HEK293 (cell line): Measurements from ENCODE around the gene ZNF22.

Source experiments
- CTCF ChIA-PET: fragments of 350-600 bp; formaldehyde crosslinking; extraction: SDS; loops from one replicate; lab custom pipeline; 2021; ENCODE audit warnings: antibody characterized with exemption; lab: Yijun Ruan, JAX
- POLR2A ChIA-PET: fragments of 300-600 bp; formaldehyde crosslinking; extraction: SDS; loops from one replicate; lab custom pipeline; 2020; ENCODE audit warnings: antibody characterized with exemption, inconsistent platforms; lab: Yijun Ruan, JAX
- H3K27ac ChIP-seq: fragments of 200-500 bp; sonication (Bioruptor generic); 2 replicates; pipeline ENCODE4 v1.5.1; 2014; ENCODE audit warnings: low read depth, low read length, control low read depth, inconsistent platforms; ENCODE audit errors: extremely low read depth
- H3K36me3 ChIP-seq, 2 experiments: fragments of 200-500 bp in 1 of 2; sonication (Bioruptor generic) in 1 of 2; 1 replicate in 1 of 2; 2 replicates in 1 of 2; pipeline ENCODE4 v1.5.1; 2014 to 2017; ENCODE audit warnings: inconsistent platforms in 2 of 2, low read length in 2 of 2; ENCODE audit not compliant: control insufficient read depth in 2 of 2, insufficient read depth in 1 of 2
- H3K4me1 ChIP-seq: fragments of 200-500 bp; sonication (Bioruptor generic); 2 replicates; pipeline ENCODE4 v1.5.1; 2014; ENCODE audit warnings: mild to moderate bottlenecking, low read length, inconsistent platforms; ENCODE audit not compliant: control insufficient read depth, insufficient read depth
- H3K4me3 ChIP-seq: 2 replicates; pipeline ENCODE4 v1.5.1; 2011; ENCODE audit warnings: low read depth, mild to moderate bottlenecking, control low read depth, low read length, moderate library complexity
- H3K9me3 ChIP-seq: fragments of 200-500 bp; sonication (Bioruptor generic); 2 replicates; pipeline ENCODE4 v1.5.1; 2014; ENCODE audit warnings: low read depth, low read length, inconsistent platforms; ENCODE audit not compliant: control insufficient read depth, insufficient read depth
- HOXC10 ChIP-seq: sonication (generic); formaldehyde crosslinking; IDR thresholded peaks from 2 replicates; pipeline ENCODE4 v1.8.1; 2023; ENCODE audit warnings: mild to moderate bottlenecking, missing genetic modification reagents
- KLF16 ChIP-seq: fragments of 450-650 bp; formaldehyde crosslinking; IDR thresholded peaks from 2 replicates; pipeline ENCODE4 v1.5.1; 2017; ENCODE audit warnings: missing biosample characterization, missing genetic modification characterization
- MEIS1 ChIP-seq: sonication (generic); formaldehyde crosslinking; IDR thresholded peaks from 2 replicates; pipeline ENCODE4 v1.8.1; 2022; ENCODE audit warnings: missing genetic modification reagents, mild to moderate bottlenecking, borderline replicate concordance
- MYNN ChIP-seq: fragments of 450-650 bp; formaldehyde crosslinking; IDR thresholded peaks from 2 replicates; pipeline ENCODE4 v1.5.1; 2016; ENCODE audit warnings: missing biosample characterization, missing genetic modification characterization, borderline replicate concordance
- PRDM10 ChIP-seq: fragments of 450-650 bp; formaldehyde crosslinking; IDR thresholded peaks from 2 replicates; pipeline ENCODE4 v1.5.1; 2016; ENCODE audit warnings: missing biosample characterization, missing genetic modification characterization
- YY1 ChIP-seq: fragments of 450-650 bp; formaldehyde crosslinking; IDR thresholded peaks from 2 replicates; pipeline ENCODE4 v1.5.1; 2018; ENCODE audit warnings: missing biosample characterization, missing genetic modification characterization
- YY2 ChIP-seq: fragments of 450-650 bp; formaldehyde crosslinking; IDR thresholded peaks from 2 replicates; pipeline ENCODE4 v1.5.1; 2016; ENCODE audit warnings: missing biosample characterization, missing genetic modification characterization
- ZFP37 ChIP-seq: fragments of 450-650 bp; formaldehyde crosslinking; IDR thresholded peaks from 2 replicates; pipeline ENCODE4 v1.5.1; 2016; ENCODE audit warnings: missing biosample characterization, missing genetic modification characterization
- ZNF10 ChIP-seq: fragments of 450-650 bp; formaldehyde crosslinking; IDR thresholded peaks from 2 replicates; pipeline ENCODE4 v1.5.1; 2017; ENCODE audit warnings: missing biosample characterization, missing genetic modification characterization
- ZNF114 ChIP-seq: fragments of 450-650 bp; formaldehyde crosslinking; IDR thresholded peaks from 2 replicates; pipeline ENCODE4 v1.5.0; 2017; ENCODE audit warnings: missing biosample characterization, missing genetic modification characterization
- ZNF138 ChIP-seq: fragments of 450-650 bp; formaldehyde crosslinking; IDR thresholded peaks from 2 replicates; pipeline ENCODE4 v1.5.1; 2016; ENCODE audit warnings: missing biosample characterization, missing genetic modification characterization, borderline replicate concordance
- ZNF174 ChIP-seq: fragments of 450-650 bp; formaldehyde crosslinking; IDR thresholded peaks from 2 replicates; pipeline ENCODE4 v1.5.0; 2017; ENCODE audit warnings: missing biosample characterization, mild to moderate bottlenecking, missing genetic modification characterization
- ZNF23 ChIP-seq: fragments of 450-650 bp; formaldehyde crosslinking; IDR thresholded peaks from 2 replicates; pipeline ENCODE4 v1.5.1; 2016; ENCODE audit warnings: missing biosample characterization, missing genetic modification characterization, borderline replicate concordance
- ZNF274 ChIP-seq, 2 experiments: fragments of 200-500 bp in 1 of 2; fragments of 450-650 bp in 1 of 2; sonication (Bioruptor generic) in 1 of 2; formaldehyde crosslinking in 1 of 2; IDR thresholded peaks; 2 replicates each; pipeline versions ENCODE4 v1.5.1 to v1.6.1; 2014 to 2016; ENCODE audit warnings: borderline replicate concordance in 1 of 2, inconsistent platforms in 1 of 2, low read length in 1 of 2, missing biosample characterization in 1 of 2, missing genetic modification characterization in 1 of 2
- ZNF473 ChIP-seq: fragments of 450-650 bp; formaldehyde crosslinking; IDR thresholded peaks from 2 replicates; pipeline ENCODE4 v1.5.1; 2017; ENCODE audit warnings: missing biosample characterization, missing genetic modification characterization
- ZNF600 ChIP-seq: fragments of 450-650 bp; formaldehyde crosslinking; IDR thresholded peaks from 2 replicates; pipeline ENCODE4 v1.5.1; 2016; ENCODE audit warnings: missing biosample characterization, missing genetic modification characterization
- TF ChIP-seq, protein P1 (sequence below): fragments of 450-650 bp; formaldehyde crosslinking; IDR thresholded peaks from 2 replicates; pipeline ENCODE4 v1.5.1; 2016; ENCODE audit warnings: missing biosample characterization, missing genetic modification characterization
- TF ChIP-seq, protein P2 (sequence below): fragments of 450-650 bp; formaldehyde crosslinking; IDR thresholded peaks from 2 replicates; pipeline ENCODE4; 2016; ENCODE audit warnings: missing biosample characterization, missing genetic modification characterization
- TF ChIP-seq, protein P3 (sequence below): fragments of 450-650 bp; formaldehyde crosslinking; IDR thresholded peaks from 2 replicates; pipeline ENCODE4 v1.5.1; 2016; ENCODE audit warnings: missing biosample characterization, missing genetic modification characterization

Gene ZNF22

DNA sequence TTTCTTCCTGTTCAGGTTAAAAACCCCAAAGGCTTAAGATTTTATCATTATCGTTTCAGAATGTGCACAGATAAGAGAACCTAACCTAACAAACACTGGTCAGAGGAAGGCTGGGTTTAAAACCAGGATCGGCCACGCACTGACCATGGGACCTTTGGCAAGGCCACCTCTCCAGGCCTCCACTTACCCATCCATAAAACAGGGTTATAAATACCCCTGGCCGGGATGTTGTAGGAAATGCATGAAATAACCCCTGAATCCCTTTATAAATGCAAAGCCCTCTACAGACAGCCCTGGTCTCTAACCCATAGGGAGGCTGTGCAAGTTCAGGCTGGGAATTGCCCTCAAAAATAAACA, 22.5 kb upstream of the ZNF22 start:
- H3K36me3 ChIP-seq, result peaks cover 0 to 5% of the 10 kb centered on the region in 2 experiments; a peak in 1 of 3 replicates
- H3K4me3 ChIP-seq, result peak overlapping the region; percentile 20
- CTCF ChIA-PET, result interaction anchor here (1.5 to 2.4 kb wide), 2 partner anchors 12 to 45 kb away, joined by 5 to 10 read pairs; no protein-coding TSS in a partner anchor
- peaks cover 26% of the 10 kb centered on the region for H3K4me1 ChIP-seq
- H3K9me3 ChIP-seq, result no peaks in the 10 kb centered on the region
- POLR2A ChIA-PET, result interaction anchor here (0.6 to 1.3 kb wide), 9 partner anchors 10 to 1076 kb away, joined by 3 to 10 read pairs (median 4); no protein-coding TSS in a partner anchor
- TF ChIP-seq MYNN (tag by site-specific recombination) (no peak), ZNF114 (tag by site-specific recombination) (no peak), ZNF23 (tag by site-specific recombination) (no peak), PRDM10 (tag by site-specific recombination) (no peak), ZNF138 (tag by site-specific recombination) (no peak), ZNF174 (tag by site-specific recombination) (no peak), ZNF473 (tag by site-specific recombination) (no peak), YY1 (no peak), ZFP37 (no peak), KLF16 (no peak), ZNF600 (no peak), MEIS1 (CRISPR knock-in tag) (no peak), YY2 (tag by site-specific recombination) (no peak), ZNF274 (IDR thresholded peaks at IDR 0.05; ENCODE audit: low read length) (no peak), ZNF274 (tag by site-specific recombination; IDR thresholded peaks at IDR 0.05; ENCODE audit: borderline replicate concordance) (no peak), ZNF10 (tag by site-specific recombination) (no peak), HOXC10 (CRISPR knock-in tag) (no peak)
- TF ChIP-seq, protein P1, sequence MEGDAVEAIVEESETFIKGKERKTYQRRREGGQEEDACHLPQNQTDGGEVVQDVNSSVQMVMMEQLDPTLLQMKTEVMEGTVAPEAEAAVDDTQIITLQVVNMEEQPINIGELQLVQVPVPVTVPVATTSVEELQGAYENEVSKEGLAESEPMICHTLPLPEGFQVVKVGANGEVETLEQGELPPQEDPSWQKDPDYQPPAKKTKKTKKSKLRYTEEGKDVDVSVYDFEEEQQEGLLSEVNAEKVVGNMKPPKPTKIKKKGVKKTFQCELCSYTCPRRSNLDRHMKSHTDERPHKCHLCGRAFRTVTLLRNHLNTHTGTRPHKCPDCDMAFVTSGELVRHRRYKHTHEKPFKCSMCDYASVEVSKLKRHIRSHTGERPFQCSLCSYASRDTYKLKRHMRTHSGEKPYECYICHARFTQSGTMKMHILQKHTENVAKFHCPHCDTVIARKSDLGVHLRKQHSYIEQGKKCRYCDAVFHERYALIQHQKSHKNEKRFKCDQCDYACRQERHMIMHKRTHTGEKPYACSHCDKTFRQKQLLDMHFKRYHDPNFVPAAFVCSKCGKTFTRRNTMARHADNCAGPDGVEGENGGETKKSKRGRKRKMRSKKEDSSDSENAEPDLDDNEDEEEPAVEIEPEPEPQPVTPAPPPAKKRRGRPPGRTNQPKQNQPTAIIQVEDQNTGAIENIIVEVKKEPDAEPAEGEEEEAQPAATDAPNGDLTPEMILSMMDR (tag by site-specific recombination), result no peak
- TF ChIP-seq, protein P2, sequence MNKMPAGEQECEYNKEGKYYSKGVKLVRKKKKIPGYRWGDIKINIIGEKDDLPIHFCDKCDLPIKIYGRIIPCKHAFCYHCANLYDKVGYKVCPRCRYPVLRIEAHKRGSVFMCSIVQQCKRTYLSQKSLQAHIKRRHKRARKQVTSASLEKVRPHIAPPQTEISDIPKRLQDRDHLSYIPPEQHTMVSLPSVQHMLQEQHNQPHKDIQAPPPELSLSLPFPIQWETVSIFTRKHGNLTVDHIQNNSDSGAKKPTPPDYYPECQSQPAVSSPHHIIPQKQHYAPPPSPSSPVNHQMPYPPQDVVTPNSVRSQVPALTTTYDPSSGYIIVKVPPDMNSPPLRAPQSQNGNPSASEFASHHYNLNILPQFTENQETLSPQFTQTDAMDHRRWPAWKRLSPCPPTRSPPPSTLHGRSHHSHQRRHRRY (tag by site-specific recombination), result no peak
- TF ChIP-seq, protein P3, sequence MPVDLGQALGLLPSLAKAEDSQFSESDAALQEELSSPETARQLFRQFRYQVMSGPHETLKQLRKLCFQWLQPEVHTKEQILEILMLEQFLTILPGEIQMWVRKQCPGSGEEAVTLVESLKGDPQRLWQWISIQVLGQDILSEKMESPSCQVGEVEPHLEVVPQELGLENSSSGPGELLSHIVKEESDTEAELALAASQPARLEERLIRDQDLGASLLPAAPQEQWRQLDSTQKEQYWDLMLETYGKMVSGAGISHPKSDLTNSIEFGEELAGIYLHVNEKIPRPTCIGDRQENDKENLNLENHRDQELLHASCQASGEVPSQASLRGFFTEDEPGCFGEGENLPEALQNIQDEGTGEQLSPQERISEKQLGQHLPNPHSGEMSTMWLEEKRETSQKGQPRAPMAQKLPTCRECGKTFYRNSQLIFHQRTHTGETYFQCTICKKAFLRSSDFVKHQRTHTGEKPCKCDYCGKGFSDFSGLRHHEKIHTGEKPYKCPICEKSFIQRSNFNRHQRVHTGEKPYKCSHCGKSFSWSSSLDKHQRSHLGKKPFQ, result no peak
- TF ChIP-seq, all 188 proteins: peak for 0
- peak overlapping the region; percentile 46; the same call in 1 of the 2 replicates for H3K27ac ChIP-seq
